Spleen (tissue), 7 donors: ENCODE measurements around the gene ENKD1.

Experiments
- POLR2AphosphoS5 ChIP-seq, 3 donors: sonication (generic); formaldehyde crosslinking; IDR thresholded peaks; one replicate each; pipeline ENCODE4 v1.5.1; 2017; ENCODE audit warnings: antibody characterized with exemption in 3 of 3
- TF ChIP-seq, protein P1 (sequence below), 11 experiments: fragments of 200-600 bp in 7 of 11; fragments of 450-650 bp in 4 of 11; sonication (generic) in 4 of 11; IDR thresholded peaks in 8 of 11; conservative IDR thresholded peaks in 3 of 11; 1 replicate in 7 of 11; 2 replicates in 4 of 11; pipeline versions ENCODE4 v1.4.0 to v1.8.0; 2016 to 2021; ENCODE audit warnings: antibody characterized with exemption in 11 of 11, inconsistent platforms in 4 of 11, mild to moderate bottlenecking in 1 of 11
- donor health status: DM: no; HTN: no; CAD: no; lungs with moderate emphysema.
- donor health status: DM: no; HTN: no; CAD: no.
- donor health status: DM: no; HTN: no; CAD: no.

DNA sequence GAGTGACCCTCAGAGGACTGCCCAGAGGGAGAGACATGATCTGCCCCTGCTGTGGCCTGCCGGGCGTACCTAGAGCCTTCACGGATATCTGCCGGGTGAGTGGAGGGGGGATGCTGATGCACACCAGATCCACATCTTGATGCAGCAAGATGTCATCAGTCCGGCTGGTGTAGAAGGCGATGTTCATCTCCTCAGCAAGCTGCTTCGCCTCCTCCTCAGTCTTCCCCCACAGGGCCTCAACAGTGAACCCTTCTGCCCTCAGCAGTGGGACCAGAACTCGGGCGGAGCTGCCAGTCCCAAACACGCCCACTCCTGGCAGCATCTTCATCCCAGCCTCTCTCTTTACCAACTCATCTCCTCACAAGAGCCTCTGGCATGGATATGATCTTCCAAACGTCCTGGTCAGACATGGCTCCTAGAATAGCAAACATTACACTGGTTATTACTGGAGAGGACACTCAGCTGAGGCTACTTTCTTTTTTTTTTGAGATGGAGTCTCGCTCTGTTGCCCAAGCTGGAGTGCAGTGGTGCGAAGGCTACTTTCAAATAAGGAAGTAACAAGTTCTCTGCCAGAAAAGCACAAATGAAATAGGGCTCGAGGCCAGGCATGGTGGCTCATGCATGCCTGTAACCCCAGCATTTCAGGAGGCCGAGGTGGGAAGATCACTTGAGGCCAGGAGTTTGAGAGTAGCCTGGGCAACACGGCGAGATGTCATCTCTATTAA is 19.0 kb upstream of the ENKD1 start:
- TF ChIP-seq, protein P1, sequence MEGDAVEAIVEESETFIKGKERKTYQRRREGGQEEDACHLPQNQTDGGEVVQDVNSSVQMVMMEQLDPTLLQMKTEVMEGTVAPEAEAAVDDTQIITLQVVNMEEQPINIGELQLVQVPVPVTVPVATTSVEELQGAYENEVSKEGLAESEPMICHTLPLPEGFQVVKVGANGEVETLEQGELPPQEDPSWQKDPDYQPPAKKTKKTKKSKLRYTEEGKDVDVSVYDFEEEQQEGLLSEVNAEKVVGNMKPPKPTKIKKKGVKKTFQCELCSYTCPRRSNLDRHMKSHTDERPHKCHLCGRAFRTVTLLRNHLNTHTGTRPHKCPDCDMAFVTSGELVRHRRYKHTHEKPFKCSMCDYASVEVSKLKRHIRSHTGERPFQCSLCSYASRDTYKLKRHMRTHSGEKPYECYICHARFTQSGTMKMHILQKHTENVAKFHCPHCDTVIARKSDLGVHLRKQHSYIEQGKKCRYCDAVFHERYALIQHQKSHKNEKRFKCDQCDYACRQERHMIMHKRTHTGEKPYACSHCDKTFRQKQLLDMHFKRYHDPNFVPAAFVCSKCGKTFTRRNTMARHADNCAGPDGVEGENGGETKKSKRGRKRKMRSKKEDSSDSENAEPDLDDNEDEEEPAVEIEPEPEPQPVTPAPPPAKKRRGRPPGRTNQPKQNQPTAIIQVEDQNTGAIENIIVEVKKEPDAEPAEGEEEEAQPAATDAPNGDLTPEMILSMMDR (IDR thresholded peaks at IDR 0.05 in 8 of 11, conservative IDR thresholded peaks at IDR 0.05 in 3 of 11), result no peak
- no peak for TF ChIP-seq POLR2AphosphoS5 (IDR thresholded peaks at IDR 0.05)
